Measurements from ENCODE around the gene CD52. TPM values are rescaled to one million over a fixed set of nuclear protein-coding genes. Genes with fewer than 3 reads are reported as not detected.

Gene CD52
- polyA plus RNA-seq, 1 experiment = not detected

DNA sequence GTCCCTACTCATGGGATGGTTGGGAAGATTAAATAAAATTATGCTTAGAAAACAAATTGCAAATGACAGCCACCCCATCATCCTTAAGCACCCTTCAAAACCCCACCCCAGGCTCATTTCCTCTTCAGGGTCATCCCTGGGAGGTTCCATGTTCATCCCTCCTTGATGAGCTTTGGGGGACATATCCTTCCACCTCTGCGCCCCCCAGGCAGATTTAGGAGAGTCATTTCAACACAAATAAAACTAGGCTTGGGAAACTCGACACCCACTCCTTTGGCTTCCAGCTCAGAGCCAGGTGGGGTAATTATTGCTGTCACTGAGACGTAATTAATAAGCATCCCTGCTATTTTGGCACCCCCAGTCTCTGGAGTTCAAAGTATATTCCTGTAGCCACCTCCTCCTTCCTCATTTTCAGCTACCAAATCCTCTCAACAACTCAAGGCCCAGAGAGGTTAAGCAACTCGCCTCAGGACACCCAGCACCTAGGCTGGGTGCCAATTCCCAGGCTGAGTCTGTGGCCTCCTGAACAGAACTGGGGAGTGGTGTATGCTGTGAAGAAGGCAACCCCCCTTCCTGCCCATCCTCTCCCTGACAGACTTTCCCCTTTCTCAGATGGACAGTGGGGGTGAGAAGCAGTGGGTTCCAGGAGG is 35.6 kb downstream of the CD52 start:
- Histone ChIP-seq H3K27me3 (ENCODE audit: control insufficient read depth, insufficient read depth, low read length) (peaks cover 22% of the 10 kb centered on the region), H3K9me3 (ENCODE audit: control insufficient read depth, insufficient read depth, low read length) (no peaks in the 10 kb centered on the region), H3K4me3 (ENCODE audit: low read depth, low read length) (no peak overlapping the region), H3K27ac (ENCODE audit: low read depth, low read length) (no peak overlapping the region)
- CTCF ChIA-PET = interaction anchor here (1.7 to 2.2 kb wide), 2 partner anchors 11 to 31 kb away, joined by 5 to 6 read pairs; no protein-coding TSS in a partner anchor
- TF ChIP-seq, protein P1, sequence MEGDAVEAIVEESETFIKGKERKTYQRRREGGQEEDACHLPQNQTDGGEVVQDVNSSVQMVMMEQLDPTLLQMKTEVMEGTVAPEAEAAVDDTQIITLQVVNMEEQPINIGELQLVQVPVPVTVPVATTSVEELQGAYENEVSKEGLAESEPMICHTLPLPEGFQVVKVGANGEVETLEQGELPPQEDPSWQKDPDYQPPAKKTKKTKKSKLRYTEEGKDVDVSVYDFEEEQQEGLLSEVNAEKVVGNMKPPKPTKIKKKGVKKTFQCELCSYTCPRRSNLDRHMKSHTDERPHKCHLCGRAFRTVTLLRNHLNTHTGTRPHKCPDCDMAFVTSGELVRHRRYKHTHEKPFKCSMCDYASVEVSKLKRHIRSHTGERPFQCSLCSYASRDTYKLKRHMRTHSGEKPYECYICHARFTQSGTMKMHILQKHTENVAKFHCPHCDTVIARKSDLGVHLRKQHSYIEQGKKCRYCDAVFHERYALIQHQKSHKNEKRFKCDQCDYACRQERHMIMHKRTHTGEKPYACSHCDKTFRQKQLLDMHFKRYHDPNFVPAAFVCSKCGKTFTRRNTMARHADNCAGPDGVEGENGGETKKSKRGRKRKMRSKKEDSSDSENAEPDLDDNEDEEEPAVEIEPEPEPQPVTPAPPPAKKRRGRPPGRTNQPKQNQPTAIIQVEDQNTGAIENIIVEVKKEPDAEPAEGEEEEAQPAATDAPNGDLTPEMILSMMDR (IDR thresholded peaks at IDR 0.05; ENCODE audit: low read depth, low read length) = no peak
- no peak for DNase-seq (ENCODE audit: low read depth, low spot score)
- POLR2A ChIA-PET = no interaction called here

DNA sequence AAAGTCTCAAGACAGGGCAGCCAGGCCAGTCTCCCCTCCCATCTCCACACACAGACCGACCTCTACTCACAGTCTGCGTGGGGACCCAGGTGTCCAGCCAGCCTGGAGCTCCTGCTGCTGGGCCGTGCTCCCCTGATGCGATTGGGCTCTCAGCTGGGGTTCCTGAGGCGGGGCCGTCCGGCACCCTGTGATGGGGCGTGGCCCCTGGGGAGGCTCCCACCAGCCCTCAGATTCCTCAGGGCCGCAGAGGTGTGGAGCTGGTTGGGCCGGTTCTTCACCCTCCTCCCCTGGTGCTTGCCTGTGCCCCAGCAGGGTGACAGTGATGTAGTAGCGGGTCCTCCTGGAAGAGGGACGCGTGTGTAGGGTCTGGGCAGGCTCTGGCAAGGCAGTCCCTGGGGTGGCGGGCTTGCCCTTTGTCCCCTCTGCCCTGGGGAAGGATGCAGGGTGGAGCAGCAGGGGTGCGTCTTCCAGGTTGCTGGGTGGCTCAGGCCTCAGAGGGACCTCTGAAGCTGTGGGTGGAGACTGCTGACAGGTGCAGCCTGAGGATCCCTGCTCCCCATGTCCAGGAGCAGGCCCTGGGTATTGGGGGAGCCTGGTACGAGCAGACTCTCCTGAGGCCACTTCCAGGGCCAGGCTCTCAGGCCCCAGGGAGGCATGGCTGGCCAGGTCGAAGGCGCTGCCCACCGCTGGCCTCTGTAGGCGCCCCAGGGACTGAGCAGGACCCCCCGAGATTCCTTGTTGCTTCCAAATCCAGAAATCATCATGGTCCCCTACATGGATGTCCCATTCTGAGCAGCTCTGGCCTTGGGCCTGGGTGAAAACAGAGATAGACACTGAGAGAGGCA is 36.4 kb downstream of the CD52 start, which contains the start of gene CRYBG2:
Gene CRYBG2 (minus strand): TSS at position 155 of the 845 bp plus-strand sequence. CDS start 7,473 bp downstream, outside the sequence.
- DNase-seq (ENCODE audit: low read depth, low spot score) = no peak
- POLR2A ChIA-PET = no interaction called here
- Histone ChIP-seq H3K9me3 (ENCODE audit: control insufficient read depth, insufficient read depth, low read length) (no peaks in the 10 kb centered on the region), H3K27me3 (ENCODE audit: control insufficient read depth, insufficient read depth, low read length) (peaks cover 29% of the 10 kb centered on the region), H3K4me3 (ENCODE audit: low read depth, low read length) (no peak within 1 kb of the TSS), H3K27ac (ENCODE audit: low read depth, low read length) (no peak within 1 kb of the TSS)
- CTCF ChIA-PET = interaction anchor here (0.5 to 2.2 kb wide), 3 partner anchors 10 to 56 kb away, joined by 4 to 6 read pairs (median 5); no protein-coding TSS in a partner anchor
- TF ChIP-seq, protein P1 (IDR thresholded peaks at IDR 0.05; ENCODE audit: low read depth, low read length) = no peak

DNA sequence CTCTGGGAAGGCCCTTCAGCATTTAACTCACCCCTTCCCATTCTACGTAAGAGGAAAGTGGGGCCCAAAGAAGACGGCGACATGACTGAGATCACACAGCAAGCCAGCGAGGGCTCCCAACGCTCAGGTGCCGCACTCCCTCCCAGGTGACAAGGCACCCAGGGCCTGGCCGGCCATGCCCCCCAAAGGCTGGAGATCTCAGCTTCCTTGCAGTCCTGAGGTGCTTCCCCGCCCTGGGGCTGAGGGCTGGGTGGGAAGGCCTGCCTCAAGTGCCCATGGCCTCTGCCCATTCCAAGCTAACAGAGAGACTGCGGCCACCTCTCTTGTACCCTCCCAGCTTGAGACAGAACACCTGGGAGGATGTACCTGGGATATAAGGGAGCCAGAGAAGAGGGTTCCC is 37.2 kb downstream of the CD52 start:
- H3K9me3 ChIP-seq (ENCODE audit: control insufficient read depth, insufficient read depth, low read length) = peaks cover 2% of the 10 kb centered on the region; the same call in 1 of the 2 replicates
- no peak overlapping the region for H3K4me3 ChIP-seq (ENCODE audit: low read depth, low read length)
- peaks cover 36% of the 10 kb centered on the region for H3K27me3 ChIP-seq (ENCODE audit: control insufficient read depth, insufficient read depth, low read length)
- ChIA-PET CTCF (interaction anchor here (2.2 kb wide), 1 partner anchor 9 kb away, joined by 6 read pairs; no protein-coding TSS in a partner anchor), POLR2A (no interaction called here)
- no peak for DNase-seq (ENCODE audit: low read depth, low spot score)
- TF ChIP-seq, protein P1 (IDR thresholded peaks at IDR 0.05; ENCODE audit: low read depth, low read length) = no peak
- H3K27ac ChIP-seq (ENCODE audit: low read depth, low read length) = no peak overlapping the region

DNA sequence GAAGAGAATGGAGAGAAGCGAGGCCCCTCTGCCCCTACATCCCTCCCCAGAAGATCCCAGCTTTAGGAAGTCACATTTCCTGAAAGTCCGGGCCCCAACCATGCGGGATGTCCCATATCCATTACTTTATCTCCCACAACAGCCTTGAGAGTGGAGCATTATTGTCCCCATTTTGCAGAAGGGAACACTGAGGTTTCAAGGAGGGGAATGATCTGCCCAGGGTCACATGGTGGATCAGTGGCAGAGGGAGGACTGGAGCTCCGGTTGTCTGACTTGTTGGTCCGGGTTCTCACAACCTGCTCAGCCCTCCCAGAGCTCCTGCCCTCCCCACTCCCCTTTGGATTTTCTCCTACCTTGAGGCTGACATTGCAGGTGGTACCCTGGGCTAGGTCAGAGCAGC is 38.3 kb downstream of the CD52 start:
- Histone ChIP-seq H3K9me3 (ENCODE audit: control insufficient read depth, insufficient read depth, low read length) (peaks cover 7% of the 10 kb centered on the region; the same call in 1 of the 2 replicates), H3K27ac (ENCODE audit: low read depth, low read length) (no peak overlapping the region), H3K4me3 (ENCODE audit: low read depth, low read length) (no peak overlapping the region), H3K27me3 (ENCODE audit: control insufficient read depth, insufficient read depth, low read length) (peaks cover 47% of the 10 kb centered on the region)
- ChIA-PET CTCF (no interaction called here), POLR2A (no interaction called here)
- no peak for DNase-seq (ENCODE audit: low read depth, low spot score)
- TF ChIP-seq, protein P1 (IDR thresholded peaks at IDR 0.05; ENCODE audit: low read depth, low read length) = no peak

All from AG04450 (cell line).